ENCODE measurements around the gene PCLAF.

GRCh38 chr15:64341961-64342360 is 39.3 kb downstream of the PCLAF start:
- TF ChIP-seq ZNF274 (IDR thresholded peaks at IDR 0.05; ENCODE audit: low read depth, low read length) (no peak), YY1 (IDR thresholded peaks at IDR 0.05; ENCODE audit: insufficient read depth, insufficient read length) (no peak), SUZ12 (IDR thresholded peaks at IDR 0.05; ENCODE audit: extremely low read depth, insufficient read depth, insufficient read length) (no peak)

Measured in NT2/D1 (cell line).